DND-41 (cell line): Measurements from ENCODE around the gene NRXN3.

Source experiments
- ATAC-seq: fragments of 200-7000 bp; cut with Tn5 transposase; 3 replicates; pipeline ENCODE4 v1.9.1; 2021; ENCODE audit warnings: low read depth; ENCODE audit not compliant: insufficient read depth
- DNase-seq: peaks from one replicate; pipeline ENCODE4 v3.0.0-alpha.2; 2020
- H2AFZ ChIP-seq: 2 replicates; pipeline ENCODE4 v1.6.0; 2012; ENCODE audit warnings: low read depth, low read length
- H3K27ac ChIP-seq: 2 replicates; pipeline ENCODE4 v1.5.1; 2012; ENCODE audit warnings: low read length, inconsistent platforms
- H3K27me3 ChIP-seq: fragments of 200-600 bp; sonication (generic); 2 replicates; pipeline ENCODE4 v1.6.0; 2012; ENCODE audit warnings: low read length, mild to moderate bottlenecking, inconsistent platforms; ENCODE audit not compliant: insufficient read depth, poor library complexity
- H3K36me3 ChIP-seq: 2 replicates; pipeline ENCODE4 v1.5.1; 2012; ENCODE audit warnings: low read length, inconsistent platforms; ENCODE audit not compliant: insufficient read depth
- H3K4me1 ChIP-seq: 2 replicates; pipeline ENCODE4 v1.5.1; 2012; ENCODE audit warnings: mild to moderate bottlenecking, low read length; ENCODE audit not compliant: insufficient read depth
- H3K4me2 ChIP-seq: 2 replicates; pipeline ENCODE4 v1.6.0; 2012; ENCODE audit warnings: mild to moderate bottlenecking, moderate library complexity, low read length, inconsistent platforms; ENCODE audit not compliant: insufficient read depth
- H3K4me3 ChIP-seq, 2 experiments: fragments of 200-600 bp in 1 of 2; shearing (Covaris generic) in 1 of 2; 2 replicates each; pipeline ENCODE4 v1.5.1; 2012 to 2016; ENCODE audit warnings: inconsistent platforms in 2 of 2, low read length in 2 of 2, mild to moderate bottlenecking in 2 of 2, low read depth in 1 of 2, moderate library complexity in 1 of 2
- H3K79me2 ChIP-seq: 2 replicates; pipeline ENCODE4 v1.6.0; 2012; ENCODE audit warnings: low read length, inconsistent platforms; ENCODE audit not compliant: insufficient read depth
- H3K9ac ChIP-seq: 2 replicates; pipeline ENCODE4 v1.6.0; 2012; ENCODE audit warnings: low read depth, mild to moderate bottlenecking, inconsistent platforms, low read length, moderate library complexity
- H3K9me3 ChIP-seq: 2 replicates; pipeline ENCODE4 v1.5.1; 2012; ENCODE audit warnings: low read length, moderate library complexity, mild to moderate bottlenecking, inconsistent platforms; ENCODE audit not compliant: insufficient read depth, severe bottlenecking
- H4K20me1 ChIP-seq: 2 replicates; pipeline ENCODE4 v1.6.0; 2012; ENCODE audit warnings: low read length; ENCODE audit not compliant: insufficient read depth
- EZH2 ChIP-seq: IDR thresholded peaks from 3 replicates; pipeline ENCODE4 v1.6.1; 2012; ENCODE audit warnings: borderline replicate concordance, low read depth, mild to moderate bottlenecking, moderate library complexity, low read length, inconsistent platforms; ENCODE audit not compliant: severe bottlenecking
- TF ChIP-seq, protein P1 (sequence below): IDR thresholded peaks from 2 replicates; pipeline ENCODE4 v1.5.1; 2012; ENCODE audit warnings: borderline replicate concordance, low read length, moderate library complexity, mild to moderate bottlenecking; ENCODE audit not compliant: poor library complexity, severe bottlenecking; ENCODE audit errors: extremely low read depth

NRXN3 gene

GRCh38 chr14:78399316-78399889 lies 229.2 kb downstream of the NRXN3 start:
- peak; percentile 43 for DNase-seq
- no peaks in the 10 kb centered on the region for H3K27me3 ChIP-seq
- no peak overlapping the region for H3K4me2 ChIP-seq
- H3K4me3 ChIP-seq, result no peak overlapping the region
- H2AFZ ChIP-seq, result no peak overlapping the region
- no peak overlapping the region for H3K9ac ChIP-seq
- no peak overlapping the region for H3K27ac ChIP-seq
- no peak for TF ChIP-seq EZH2
- H3K79me2 ChIP-seq, result no peaks in the 10 kb centered on the region
- no peaks in the 10 kb centered on the region for H3K36me3 ChIP-seq
- no peaks in the 10 kb centered on the region for H4K20me1 ChIP-seq
- H3K4me1 ChIP-seq, result no peaks in the 10 kb centered on the region
- H3K9me3 ChIP-seq, result no peaks in the 10 kb centered on the region
- ATAC-seq, result peak; percentile 47; the same call in 2 of the 3 replicates

DNA sequence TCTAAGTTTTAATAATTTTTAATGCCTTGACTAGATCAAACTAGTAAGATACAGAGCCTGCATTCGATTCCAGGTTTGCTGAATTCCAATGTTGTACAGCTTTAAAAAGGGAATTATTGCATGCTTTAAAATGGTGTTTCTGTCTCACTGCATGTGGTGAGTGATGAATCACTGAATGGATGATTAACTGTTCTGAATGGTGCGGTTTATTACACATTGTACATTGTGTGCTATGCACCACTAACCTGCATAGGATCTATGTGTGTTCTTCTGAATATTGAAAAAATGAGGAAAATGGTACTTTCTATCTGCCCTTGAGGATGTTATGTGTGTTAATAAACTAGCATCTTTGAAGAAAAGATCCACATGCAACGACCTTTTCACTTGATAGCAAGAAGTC lies 231.7 kb downstream of the NRXN3 start:
- Histone ChIP-seq H3K9ac (no peak overlapping the region), H3K9me3 (no peaks in the 10 kb centered on the region), H3K4me2 (no peak overlapping the region), H3K4me3 (no peak overlapping the region), H3K36me3 (no peaks in the 10 kb centered on the region), H3K4me1 (no peaks in the 10 kb centered on the region), H3K27me3 (no peaks in the 10 kb centered on the region), H3K79me2 (no peaks in the 10 kb centered on the region), H3K27ac (no peak overlapping the region), H4K20me1 (no peaks in the 10 kb centered on the region), H2AFZ (no peak overlapping the region)
- DNase-seq, result no peak
- no peak for ATAC-seq
- no peak for TF ChIP-seq EZH2
- TF ChIP-seq, protein P1, sequence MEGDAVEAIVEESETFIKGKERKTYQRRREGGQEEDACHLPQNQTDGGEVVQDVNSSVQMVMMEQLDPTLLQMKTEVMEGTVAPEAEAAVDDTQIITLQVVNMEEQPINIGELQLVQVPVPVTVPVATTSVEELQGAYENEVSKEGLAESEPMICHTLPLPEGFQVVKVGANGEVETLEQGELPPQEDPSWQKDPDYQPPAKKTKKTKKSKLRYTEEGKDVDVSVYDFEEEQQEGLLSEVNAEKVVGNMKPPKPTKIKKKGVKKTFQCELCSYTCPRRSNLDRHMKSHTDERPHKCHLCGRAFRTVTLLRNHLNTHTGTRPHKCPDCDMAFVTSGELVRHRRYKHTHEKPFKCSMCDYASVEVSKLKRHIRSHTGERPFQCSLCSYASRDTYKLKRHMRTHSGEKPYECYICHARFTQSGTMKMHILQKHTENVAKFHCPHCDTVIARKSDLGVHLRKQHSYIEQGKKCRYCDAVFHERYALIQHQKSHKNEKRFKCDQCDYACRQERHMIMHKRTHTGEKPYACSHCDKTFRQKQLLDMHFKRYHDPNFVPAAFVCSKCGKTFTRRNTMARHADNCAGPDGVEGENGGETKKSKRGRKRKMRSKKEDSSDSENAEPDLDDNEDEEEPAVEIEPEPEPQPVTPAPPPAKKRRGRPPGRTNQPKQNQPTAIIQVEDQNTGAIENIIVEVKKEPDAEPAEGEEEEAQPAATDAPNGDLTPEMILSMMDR, result no peak

- Histone ChIP-seq H3K9ac (no peak overlapping the region), H3K4me3 (no peak overlapping the region)
These were observed 233.2 kb downstream of the NRXN3 start for GRCh38 chr14:78403278-78403815.

More at GRCh38 chr14:78403278-78403815, 233.2 kb downstream of the NRXN3 start:
- no peaks in the 10 kb centered on the region for H3K79me2 ChIP-seq
- DNase-seq, result peak; percentile 20
- no peaks in the 10 kb centered on the region for H3K36me3 ChIP-seq
- no peak overlapping the region for H2AFZ ChIP-seq
- H3K27ac ChIP-seq, result no peak overlapping the region
- no peaks in the 10 kb centered on the region for H3K27me3 ChIP-seq
- no peak overlapping the region for H3K4me2 ChIP-seq
- ATAC-seq, result peak; percentile 58
- H3K4me1 ChIP-seq, result no peaks in the 10 kb centered on the region
- no peaks in the 10 kb centered on the region for H3K9me3 ChIP-seq
- no peak for TF ChIP-seq EZH2
- TF ChIP-seq, protein P1, result no peak
- H4K20me1 ChIP-seq, result no peaks in the 10 kb centered on the region
